Measurements from ENCODE around the gene PCK1. TPM values are rescaled to one million over a fixed set of nuclear protein-coding genes. Genes with fewer than 3 reads are reported as not detected.

The PCK1 gene
- total RNA-seq, 1 experiment from 2014 or later, result not detected

DNA sequence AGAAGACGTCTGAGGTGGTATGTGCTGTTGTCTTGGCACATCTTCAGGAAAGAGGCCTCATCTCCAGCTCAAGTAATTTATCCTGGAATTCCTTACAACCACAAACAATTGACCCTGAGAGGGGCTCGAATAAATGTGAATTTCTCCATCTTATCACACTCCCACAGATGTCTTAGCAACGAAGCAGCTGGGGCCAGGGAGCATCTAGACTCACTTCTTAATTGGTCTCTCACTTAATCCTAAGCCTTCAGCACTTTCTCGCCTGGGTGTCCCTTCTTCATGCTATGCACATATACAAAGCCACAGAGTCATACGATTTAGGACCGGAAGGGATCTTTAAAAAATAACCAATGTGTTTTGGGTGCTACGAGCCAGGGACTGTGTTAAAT lies 27.1 kb downstream of the PCK1 start:
- no peak overlapping the region for H4K91ac ChIP-seq (ENCODE audit: insufficient read length, low read depth, low read length)
- no peaks in the 10 kb centered on the region for H3K4me1 ChIP-seq (ENCODE audit: insufficient read depth, low read length)
- no peaks in the 10 kb centered on the region for H3K27me3 ChIP-seq (ENCODE audit: insufficient read depth, low read length)
- WGBS (ENCODE audit: extremely low coverage, insufficient read length, low lambda C conversion rate), result no CpG with 5 or more reads among the region's 7 CpGs
- no peaks in the 10 kb centered on the region for H4K20me1 ChIP-seq (ENCODE audit: control insufficient read depth, insufficient read depth, insufficient read length)
- H4K8ac ChIP-seq (replicated peaks; ENCODE audit: insufficient read length, low read depth, low read length), result no peak overlapping the region
- no peak overlapping the region for H2BK15ac ChIP-seq (ENCODE audit: low read depth, low read length)
- TF ChIP-seq, protein P1, sequence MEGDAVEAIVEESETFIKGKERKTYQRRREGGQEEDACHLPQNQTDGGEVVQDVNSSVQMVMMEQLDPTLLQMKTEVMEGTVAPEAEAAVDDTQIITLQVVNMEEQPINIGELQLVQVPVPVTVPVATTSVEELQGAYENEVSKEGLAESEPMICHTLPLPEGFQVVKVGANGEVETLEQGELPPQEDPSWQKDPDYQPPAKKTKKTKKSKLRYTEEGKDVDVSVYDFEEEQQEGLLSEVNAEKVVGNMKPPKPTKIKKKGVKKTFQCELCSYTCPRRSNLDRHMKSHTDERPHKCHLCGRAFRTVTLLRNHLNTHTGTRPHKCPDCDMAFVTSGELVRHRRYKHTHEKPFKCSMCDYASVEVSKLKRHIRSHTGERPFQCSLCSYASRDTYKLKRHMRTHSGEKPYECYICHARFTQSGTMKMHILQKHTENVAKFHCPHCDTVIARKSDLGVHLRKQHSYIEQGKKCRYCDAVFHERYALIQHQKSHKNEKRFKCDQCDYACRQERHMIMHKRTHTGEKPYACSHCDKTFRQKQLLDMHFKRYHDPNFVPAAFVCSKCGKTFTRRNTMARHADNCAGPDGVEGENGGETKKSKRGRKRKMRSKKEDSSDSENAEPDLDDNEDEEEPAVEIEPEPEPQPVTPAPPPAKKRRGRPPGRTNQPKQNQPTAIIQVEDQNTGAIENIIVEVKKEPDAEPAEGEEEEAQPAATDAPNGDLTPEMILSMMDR (conservative IDR thresholded peaks at IDR 0.05), result no peak
- no peak overlapping the region for H2BK12ac ChIP-seq (ENCODE audit: insufficient read length, low read depth, low read length)
- peaks cover 0 to 9% of the 10 kb centered on the region in 2 experiments; a peak in 3 of 5 replicates for H3K9me3 Mint-ChIP-seq
- no peak overlapping the region for H3K9ac ChIP-seq (ENCODE audit: extremely low read depth, insufficient read length, low read length)
- H3K56ac ChIP-seq (ENCODE audit: insufficient read length, low read depth, low read length), result no peak overlapping the region
- H2BK20ac ChIP-seq (ENCODE audit: low read depth, low read length, poor library complexity, severe bottlenecking), result no peak overlapping the region
- H3K4ac ChIP-seq (ENCODE audit: low read depth, low read length), result no peak overlapping the region
- H4K5ac ChIP-seq (ENCODE audit: insufficient read length, low read depth, low read length), result no peak overlapping the region
- no peak overlapping the region for H3K14ac ChIP-seq (ENCODE audit: insufficient read depth, low read length)
- H2BK5ac ChIP-seq (ENCODE audit: insufficient read length, low read length), result no peak overlapping the region
- no peaks in the 10 kb centered on the region for H3K36me3 Mint-ChIP-seq (ENCODE audit: insufficient read depth in 1 of 3, low read depth in 3 of 3)
- H2AK5ac ChIP-seq (ENCODE audit: insufficient read length, low read length), result no peak overlapping the region
- peaks cover 7% of the 10 kb centered on the region for H3K27me3 Mint-ChIP-seq (ENCODE audit: low read depth)
- H3T11ph ChIP-seq (ENCODE audit: low read length), result no peak overlapping the region
- H3K79me2 ChIP-seq (ENCODE audit: insufficient read depth, low read length), result no peaks in the 10 kb centered on the region
- no peak for DNase-seq
- no peak overlapping the region for H3K23ac ChIP-seq (ENCODE audit: insufficient read length, low read depth, low read length)
- no peaks in the 10 kb centered on the region for H3K79me1 ChIP-seq (ENCODE audit: insufficient read depth, low read depth, low read length, poor library complexity, severe bottlenecking)
- no peak overlapping the region for H3K4me3 Mint-ChIP-seq
- no peak overlapping the region for H3K18ac ChIP-seq (ENCODE audit: insufficient read length, low read depth, low read length)
- no peak overlapping the region for H2AFZ ChIP-seq (ENCODE audit: low read length)
- H3K9me3 ChIP-seq (ENCODE audit: control insufficient read depth, low read depth, low read length), result no peaks in the 10 kb centered on the region
- no peak overlapping the region for H3K27ac ChIP-seq (ENCODE audit: insufficient read length, low read depth, low read length)
- H3K23me2 ChIP-seq (ENCODE audit: insufficient read length, low read depth, low read length, poor library complexity, severe bottlenecking), result no peaks in the 10 kb centered on the region
- peaks cover 2 to 26% of the 10 kb centered on the region in 2 experiments for H3K4me1 Mint-ChIP-seq
- H2BK120ac ChIP-seq (ENCODE audit: low read depth, low read length, poor library complexity, severe bottlenecking), result no peak overlapping the region
- no peak overlapping the region for H3K27ac Mint-ChIP-seq
- no peak overlapping the region for H3K4me2 ChIP-seq (ENCODE audit: insufficient read depth, insufficient read length, low read length)

Data from H9 (cell line).